ENCODE data around the gene ADGRA1. TPM values are rescaled to one million over a fixed set of nuclear protein-coding genes. Genes with fewer than 3 reads are reported as not detected.

The ADGRA1 gene
- total and polyA plus RNA-seq, 2 donors (not counting 3 experiments of a cell fraction or from before 2014, with no cell fraction given): not detected

DNA sequence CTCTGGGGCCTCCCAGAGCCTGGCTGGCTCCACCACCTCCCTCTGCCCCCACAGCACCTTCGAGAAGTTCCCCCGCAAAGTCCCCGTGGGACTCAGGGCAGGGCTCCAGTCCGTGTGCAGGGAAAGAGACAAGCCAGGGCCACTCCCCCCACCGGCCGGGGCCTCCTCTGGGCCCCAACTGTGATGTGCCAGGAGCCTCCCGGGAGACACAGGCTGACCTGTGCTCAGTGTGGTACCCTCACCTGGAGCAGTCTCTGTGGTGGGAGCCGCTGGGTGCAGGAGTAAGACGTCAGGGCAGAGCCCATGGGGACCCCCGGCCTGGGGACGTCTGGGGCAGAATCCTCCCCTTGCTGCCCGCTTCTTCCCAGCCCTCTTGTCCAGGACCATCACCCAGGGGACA lies 1.5 kb upstream of the ADGRA1 start:
- dilution Hi-C loops (cut with MboI; ENCODE audit: extremely low pct_ligation_motif_present, low sequenced_read_pairs): no loop called here

More for the DNA sequence above, 1.5 kb upstream of the ADGRA1 start:
- no peak overlapping the region for H3K4me2 ChIP-seq (ENCODE audit: insufficient read depth, low read length)
- TF ChIP-seq, protein P1, sequence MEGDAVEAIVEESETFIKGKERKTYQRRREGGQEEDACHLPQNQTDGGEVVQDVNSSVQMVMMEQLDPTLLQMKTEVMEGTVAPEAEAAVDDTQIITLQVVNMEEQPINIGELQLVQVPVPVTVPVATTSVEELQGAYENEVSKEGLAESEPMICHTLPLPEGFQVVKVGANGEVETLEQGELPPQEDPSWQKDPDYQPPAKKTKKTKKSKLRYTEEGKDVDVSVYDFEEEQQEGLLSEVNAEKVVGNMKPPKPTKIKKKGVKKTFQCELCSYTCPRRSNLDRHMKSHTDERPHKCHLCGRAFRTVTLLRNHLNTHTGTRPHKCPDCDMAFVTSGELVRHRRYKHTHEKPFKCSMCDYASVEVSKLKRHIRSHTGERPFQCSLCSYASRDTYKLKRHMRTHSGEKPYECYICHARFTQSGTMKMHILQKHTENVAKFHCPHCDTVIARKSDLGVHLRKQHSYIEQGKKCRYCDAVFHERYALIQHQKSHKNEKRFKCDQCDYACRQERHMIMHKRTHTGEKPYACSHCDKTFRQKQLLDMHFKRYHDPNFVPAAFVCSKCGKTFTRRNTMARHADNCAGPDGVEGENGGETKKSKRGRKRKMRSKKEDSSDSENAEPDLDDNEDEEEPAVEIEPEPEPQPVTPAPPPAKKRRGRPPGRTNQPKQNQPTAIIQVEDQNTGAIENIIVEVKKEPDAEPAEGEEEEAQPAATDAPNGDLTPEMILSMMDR (IDR thresholded peaks at IDR 0.05; ENCODE audit: extremely low read depth in 1 of 2, insufficient read depth in 1 of 2, low read depth in 1 of 2, low read length in 2 of 2): no peak
- TF ChIP-seq JUN (IDR thresholded peaks at IDR 0.05; ENCODE audit: borderline replicate concordance, insufficient read depth, insufficient read length, low read depth) (no peak), EZH2 (IDR thresholded peaks at IDR 0.05; ENCODE audit: borderline replicate concordance, low read depth, low read length, severe bottlenecking) (no peak), FOS (IDR thresholded peaks at IDR 0.05; ENCODE audit: borderline replicate concordance, insufficient read depth, low read length) (no peak), POLR2AphosphoS5 (IDR thresholded peaks at IDR 0.05; ENCODE audit: insufficient read depth, low read depth, low read length) (no peak), POLR2A (IDR thresholded peaks at IDR 0.05; ENCODE audit: low read depth, low read length) (no peak), GATA2 (IDR thresholded peaks at IDR 0.05; ENCODE audit: insufficient read depth, insufficient read length, low read depth, low read length) (no peak), MYC (IDR thresholded peaks at IDR 0.05; ENCODE audit: low read depth, low read length) (no peak)
- TF ChIP-seq, protein P2, sequence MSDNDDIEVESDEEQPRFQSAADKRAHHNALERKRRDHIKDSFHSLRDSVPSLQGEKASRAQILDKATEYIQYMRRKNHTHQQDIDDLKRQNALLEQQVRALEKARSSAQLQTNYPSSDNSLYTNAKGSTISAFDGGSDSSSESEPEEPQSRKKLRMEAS (IDR thresholded peaks at IDR 0.05; ENCODE audit: insufficient read depth, insufficient read length): no peak
- CTCF ChIA-PET: no interaction called here
- H3K9me3 ChIP-seq (replicated peaks; ENCODE audit: control insufficient read depth, insufficient read depth, low read length): no peaks in the 10 kb centered on the region
- H2AFZ ChIP-seq (ENCODE audit: low read depth, low read length): no peak overlapping the region
- no peak overlapping the region for H3K9ac ChIP-seq (replicated peaks; ENCODE audit: extremely low read depth, insufficient read depth, low read length)
- BruUV-seq (replicated peaks): no TSS peak
- H3K27me3 ChIP-seq (ENCODE audit: control insufficient read depth in 2 of 2, insufficient read depth in 2 of 2, low read length in 2 of 2): peaks cover 5 to 12% of the 10 kb centered on the region in 2 experiments
- no peaks in the 10 kb centered on the region for H4K20me1 ChIP-seq (replicated peaks; ENCODE audit: control insufficient read depth, extremely low read depth, insufficient read depth, low read length)
- intact Hi-C loops (cut with micrococcal nuclease): no loop called here
- H3K79me2 ChIP-seq (ENCODE audit: control insufficient read depth, insufficient read depth, low read length): no peaks in the 10 kb centered on the region
- POLR2A ChIA-PET: no interaction called here
- H3K4me3 ChIP-seq (replicated peaks in 1 of 3; ENCODE audit: insufficient read depth in 1 of 3, low read depth in 1 of 3, low read length in 3 of 3): no peak overlapping the region
- DNase-seq (ENCODE audit: low read depth, low spot score): no peak
- no peaks in the 10 kb centered on the region for H3K4me1 ChIP-seq (ENCODE audit: control insufficient read depth, extremely low read depth, insufficient read depth, low read length)
- no peaks in the 10 kb centered on the region for H3K9me1 ChIP-seq (replicated peaks; ENCODE audit: control insufficient read depth, extremely low read depth, insufficient read depth, low read length)
- no peaks in the 10 kb centered on the region for H3K36me3 ChIP-seq (ENCODE audit: control insufficient read depth in 2 of 2, extremely low read depth in 1 of 2, insufficient read depth in 2 of 2, low read length in 2 of 2)
- no peak for FAIRE-seq
- H3K27ac ChIP-seq (ENCODE audit: insufficient read depth, low read depth, low read length): no peak overlapping the region
